HG03521 (cell line): ENCODE results near the gene RSU1.
A peak's percentile ranks its signal among the peaks of the same experiment; 100 is the strongest.

Source experiments
- ATAC-seq: cut with Tn5 transposase; IDR thresholded peaks from one replicate; pipeline ENCODE4 v1.9.1; 2021; ENCODE audit warnings: mild to moderate bottlenecking, moderate library complexity; ENCODE audit not compliant: unreplicated experiment

Gene RSU1

DNA sequence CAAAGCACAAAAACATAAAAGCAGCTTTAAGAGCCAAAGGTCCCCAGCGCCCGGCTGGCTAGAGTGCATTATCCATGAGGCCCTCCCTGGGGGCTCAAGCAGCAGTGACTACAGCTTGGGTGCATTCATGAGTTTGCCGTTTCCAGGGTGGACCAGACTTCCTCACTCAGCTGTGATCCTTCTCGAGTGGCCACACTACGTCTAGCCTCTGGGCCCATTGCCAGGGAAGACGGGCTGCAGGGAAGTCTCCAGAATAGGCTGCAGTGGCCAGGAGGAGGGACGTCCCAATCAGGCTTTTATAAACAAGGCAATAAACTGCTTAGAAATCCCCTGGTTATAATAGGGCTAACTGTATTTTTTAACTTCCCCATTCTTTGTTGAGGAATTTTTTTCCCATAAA lies 206.2 kb downstream of the RSU1 start:
- no peak for ATAC-seq

DNA sequence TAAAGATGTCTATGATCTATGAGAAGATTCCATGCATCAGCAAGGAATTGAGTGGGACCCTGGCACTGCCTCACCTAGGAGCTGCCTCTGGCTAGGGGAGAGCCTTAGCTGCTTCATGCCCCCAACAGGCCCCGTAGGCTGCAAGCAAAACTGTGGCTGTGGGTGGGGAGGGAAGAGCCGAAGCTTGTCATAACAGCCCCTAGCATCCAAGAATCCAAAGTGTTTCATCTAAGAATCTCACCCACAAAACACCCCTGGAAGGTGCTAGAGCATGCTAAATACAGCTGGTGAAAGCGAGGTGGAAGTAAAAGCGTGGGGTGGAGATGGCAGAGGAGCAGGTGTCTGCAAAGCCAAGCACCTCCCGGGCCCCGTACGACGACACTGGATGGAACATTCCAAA lies 208.0 kb downstream of the RSU1 start:
- ATAC-seq = no peak

DNA sequence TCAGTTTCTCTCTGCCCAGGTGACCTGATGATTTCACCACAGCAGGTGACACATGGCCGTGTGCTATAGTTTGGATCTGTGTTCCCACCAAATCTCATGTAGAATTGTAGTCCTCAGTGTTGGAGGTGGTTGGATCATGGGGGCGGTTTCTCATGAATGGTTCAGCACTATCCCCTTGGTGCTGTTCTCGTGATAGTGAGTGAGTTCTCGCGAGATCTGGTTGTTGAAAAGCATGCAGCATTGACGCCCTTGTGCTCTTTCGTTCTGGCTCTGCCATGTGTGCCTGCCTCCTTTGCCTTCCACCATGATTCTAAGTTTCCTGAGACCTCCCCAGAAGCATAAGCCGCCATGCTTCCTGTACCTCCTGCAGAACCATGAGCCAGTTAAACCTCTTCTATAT lies 210.3 kb downstream of the RSU1 start:
- ATAC-seq = no peak

DNA sequence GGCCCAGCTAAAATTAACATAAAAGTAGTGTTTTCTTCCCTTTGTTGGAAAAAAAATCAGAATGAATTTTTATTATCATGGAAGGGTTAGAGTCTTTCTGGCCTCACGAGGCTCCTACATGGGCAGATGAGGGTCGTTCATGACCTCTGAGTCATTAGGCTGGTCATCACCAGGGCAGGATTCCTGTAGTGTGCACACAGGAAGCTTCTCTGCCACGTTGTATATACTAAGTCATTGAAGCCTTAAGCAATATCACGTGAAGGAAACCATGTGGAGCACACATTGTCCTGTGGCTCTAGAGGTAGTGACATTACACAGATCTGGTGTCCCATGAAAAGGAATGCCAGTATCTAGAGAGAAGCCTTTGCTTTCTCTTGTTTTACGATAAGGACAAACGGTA lies 210.8 kb downstream of the RSU1 start:
- ATAC-seq = no peak

- ATAC-seq = no peak
These were observed 213.9 kb downstream of the RSU1 start for GRCh38 chr10:16603308-16603707.

- no peak for ATAC-seq
These were observed 215.0 kb downstream of the RSU1 start for GRCh38 chr10:16602104-16602775.

DNA sequence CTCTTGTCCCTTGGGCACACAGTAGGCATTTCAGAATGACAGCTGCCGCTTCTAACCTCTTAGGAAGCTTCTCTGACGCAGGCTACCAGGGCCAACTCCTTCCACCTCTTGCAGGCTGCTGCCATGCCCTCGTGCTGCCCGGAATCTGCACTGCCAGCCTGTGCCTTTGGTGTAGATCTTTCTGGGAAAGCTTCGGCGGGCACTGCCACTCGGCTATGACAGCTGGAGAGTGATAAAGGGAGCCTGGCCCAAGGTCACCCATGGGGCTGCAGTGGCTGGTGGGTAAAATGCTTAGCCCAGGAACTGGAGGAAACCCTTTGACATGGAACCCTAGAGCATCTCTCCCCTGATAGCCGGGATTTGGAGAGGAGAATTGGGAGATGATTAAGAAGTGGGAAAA lies 217.6 kb downstream of the RSU1 start:
- ATAC-seq = no peak

DNA sequence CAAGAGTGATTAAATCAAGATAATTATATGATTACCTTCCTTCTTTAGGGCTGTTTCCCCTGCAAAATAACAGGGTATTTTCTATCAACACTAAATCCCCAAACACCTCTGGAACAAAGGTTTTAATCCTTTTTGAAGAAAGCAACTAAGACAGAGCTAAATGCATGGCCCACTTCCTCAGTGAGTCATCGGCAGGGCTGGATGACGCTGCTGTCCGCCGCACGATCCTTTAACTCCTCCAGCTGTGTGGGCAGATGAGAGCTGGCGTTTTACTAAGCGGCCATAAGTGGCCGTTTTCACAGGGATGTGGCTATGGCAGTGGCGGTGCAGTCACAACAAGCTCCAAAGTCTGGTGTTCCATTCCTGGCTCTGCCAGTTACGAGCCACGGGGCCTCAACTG lies 219.6 kb downstream of the RSU1 start:
- no peak for ATAC-seq

GRCh38 chr10:16592378-16592777 lies 224.8 kb downstream of the RSU1 start:
- no peak for ATAC-seq

- ATAC-seq = peak; percentile 90
These were observed 230.7 kb downstream of the RSU1 start for GRCh38 chr10:16586358-16587138.

DNA sequence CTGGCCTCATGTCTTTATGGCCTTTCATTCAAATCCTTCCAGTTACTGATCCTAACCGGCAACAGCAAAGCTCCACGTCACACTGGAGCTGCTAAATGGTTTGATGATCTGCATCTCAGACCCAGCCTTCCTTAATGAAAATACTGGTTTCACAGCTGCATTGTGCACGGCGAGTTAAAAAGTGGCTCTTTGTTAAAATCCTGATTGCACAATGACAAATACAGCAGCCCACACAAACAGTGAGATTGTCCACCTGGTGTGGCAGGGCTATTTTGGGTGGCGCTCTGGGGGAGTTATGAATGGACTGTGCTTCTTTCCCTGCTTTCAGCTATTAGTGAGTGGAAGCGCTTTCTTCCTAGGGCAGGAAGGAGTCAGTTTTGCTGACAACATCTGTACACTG lies 232.1 kb downstream of the RSU1 start:
- no peak for ATAC-seq

GRCh38 chr10:16583382-16583781 lies 233.8 kb downstream of the RSU1 start:
- no peak for ATAC-seq

GRCh38 chr10:16581202-16581601 lies 236.0 kb downstream of the RSU1 start:
- ATAC-seq = no peak

- ATAC-seq = peak; percentile 91
These were observed 246.5 kb downstream of the RSU1 start for GRCh38 chr10:16570731-16571130.

DNA sequence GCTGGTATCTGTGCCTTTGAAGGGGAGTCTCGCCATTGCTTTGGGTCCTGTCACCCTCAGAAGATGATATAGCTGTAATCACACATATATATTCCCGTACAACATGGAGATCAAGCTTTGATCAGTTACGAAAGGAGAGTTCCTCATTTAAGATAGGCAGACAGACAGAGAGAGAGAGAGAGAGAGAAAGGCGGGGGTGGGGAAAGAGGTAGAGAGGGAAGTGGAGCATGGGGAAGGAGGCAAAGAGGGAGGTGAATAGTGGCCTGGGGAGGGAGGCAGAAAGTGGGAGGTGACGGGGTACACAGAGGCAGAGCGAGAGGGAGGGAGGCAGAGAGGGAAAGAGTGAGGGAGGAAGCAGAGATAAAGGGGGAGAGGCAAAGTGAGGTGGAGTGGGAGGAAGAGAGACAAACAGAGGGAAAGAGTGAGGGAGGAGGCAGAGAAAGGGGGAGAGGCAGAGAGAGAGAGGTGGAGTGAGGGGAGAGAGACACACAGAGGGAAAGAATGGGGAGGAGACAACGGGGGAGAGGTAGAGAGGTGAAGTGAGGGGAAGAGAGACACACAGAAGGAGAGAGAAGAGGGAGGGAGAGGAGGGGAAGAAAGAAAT lies 250.9 kb downstream of the RSU1 start:
- no peak for ATAC-seq

DNA sequence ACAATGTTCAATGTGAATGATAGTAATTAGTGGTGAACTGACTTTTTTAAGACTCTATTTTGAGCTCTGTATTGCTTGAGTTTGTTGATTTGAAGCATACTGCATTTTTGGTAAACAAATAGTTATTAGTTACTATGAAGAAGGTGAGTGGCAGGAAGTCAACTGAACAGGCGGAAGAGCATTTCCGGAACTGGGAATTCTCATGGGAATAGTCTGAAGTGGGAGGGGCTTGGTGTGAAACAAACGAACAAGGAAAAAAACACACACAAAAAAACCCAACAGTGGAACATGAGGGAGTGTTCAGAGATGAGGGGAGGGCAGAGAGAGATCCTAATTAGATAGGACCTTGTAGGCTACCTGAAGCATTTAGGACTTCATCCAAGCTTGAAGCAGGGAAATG lies 251.6 kb downstream of the RSU1 start:
- no peak for ATAC-seq

- no peak for ATAC-seq
These were observed 254.3 kb downstream of the RSU1 start for GRCh38 chr10:16562891-16563290.

DNA sequence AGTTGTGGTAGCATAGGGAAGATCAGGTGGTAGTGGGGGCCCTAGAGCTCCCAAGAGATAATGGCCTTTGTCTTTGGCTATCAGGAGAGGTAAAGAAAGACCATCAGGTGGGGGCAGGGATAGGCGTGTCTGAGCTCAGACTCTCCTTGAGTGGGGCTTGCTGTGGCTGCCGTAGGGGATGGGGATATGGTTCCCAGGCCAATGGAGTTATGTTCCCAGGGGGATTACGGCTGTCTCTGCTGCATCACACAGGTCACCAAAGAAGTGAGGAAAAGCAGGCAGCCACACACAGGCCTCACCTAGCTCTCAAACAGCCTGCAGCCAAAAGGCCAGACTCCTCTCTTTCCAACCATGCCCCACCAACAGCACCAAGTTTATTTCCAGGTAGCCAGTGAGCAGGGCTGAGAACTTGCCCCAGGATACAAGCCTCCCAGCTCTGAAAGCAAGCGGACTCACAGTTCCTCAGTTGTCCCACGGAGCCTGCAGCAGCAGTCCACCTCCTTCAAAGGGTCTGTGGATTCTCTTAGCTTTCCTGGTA lies 257.9 kb downstream of the RSU1 start:
- ATAC-seq = no peak

DNA sequence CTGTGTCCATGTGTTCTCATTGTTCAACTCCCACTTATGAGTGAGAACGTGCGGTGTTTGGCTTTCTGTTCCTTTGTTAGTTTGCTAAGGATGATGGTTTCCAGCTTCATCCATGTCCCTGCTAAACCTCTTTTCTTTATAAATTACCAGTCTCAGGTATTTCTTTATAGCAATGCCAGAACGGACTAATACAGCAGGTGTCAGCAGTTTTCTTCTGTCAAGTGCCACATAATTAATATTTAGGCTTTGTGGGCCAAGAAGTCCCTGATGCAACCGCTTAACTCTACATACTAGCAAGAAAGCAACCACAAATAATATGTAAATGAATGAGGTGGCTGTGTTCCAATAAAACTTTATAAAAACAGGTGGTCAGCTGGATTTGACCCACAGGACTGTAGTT lies 269.3 kb downstream of the RSU1 start:
- no peak for ATAC-seq

DNA sequence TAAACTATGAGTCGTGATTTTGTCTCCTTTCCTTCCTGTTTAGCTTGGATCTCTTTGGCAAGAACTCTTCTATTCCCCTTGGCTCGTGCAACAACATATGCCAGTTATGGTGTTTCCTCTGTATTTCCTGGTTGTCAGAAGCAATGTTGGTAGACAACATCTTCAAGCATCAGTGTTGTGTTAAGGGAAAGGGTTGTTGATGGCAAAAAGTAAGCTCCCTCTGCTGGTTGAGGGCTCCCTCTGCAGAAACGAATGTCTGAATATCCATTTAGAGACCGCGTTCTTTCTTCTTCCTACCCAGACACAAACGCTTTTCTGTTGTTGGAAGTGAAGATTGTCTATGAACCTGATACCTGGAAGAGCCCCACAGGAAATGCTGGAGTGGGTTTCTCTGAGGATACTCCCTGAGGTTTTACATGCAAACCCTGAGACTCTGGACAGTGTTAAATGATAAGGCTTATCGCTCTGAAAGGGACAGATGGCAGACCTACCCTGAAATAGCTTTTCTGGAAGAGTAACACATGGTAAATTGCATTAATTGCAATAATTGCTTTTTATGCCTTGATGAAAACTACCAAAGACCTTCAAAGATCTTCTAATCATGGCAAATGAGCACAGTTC lies 272.0 kb downstream of the RSU1 start:
- ATAC-seq = no peak

DNA sequence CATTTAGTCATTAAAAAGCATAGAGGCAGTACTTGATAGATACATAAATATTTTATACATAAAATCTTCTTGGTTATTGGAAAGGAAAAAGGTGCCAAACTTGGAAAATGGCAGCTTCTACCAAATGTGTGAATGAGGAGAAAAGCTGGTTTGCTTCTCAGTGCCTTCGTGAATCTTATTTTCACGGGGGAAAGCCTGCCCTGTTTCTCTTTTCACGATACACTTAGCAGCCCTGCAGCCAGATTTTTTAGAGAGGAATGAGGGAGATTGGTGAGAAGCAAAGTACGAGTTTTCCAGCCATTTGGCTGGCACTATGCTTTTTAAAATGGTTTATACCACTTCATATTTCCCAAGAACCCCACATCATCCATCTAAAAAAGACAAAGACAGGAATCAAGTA lies 272.6 kb downstream of the RSU1 start:
- ATAC-seq = no peak

GRCh38 chr10:16544099-16544498 lies 273.1 kb downstream of the RSU1 start:
- no peak for ATAC-seq
